H1 (cell line): Measurements from ENCODE around the gene CYTH1. TPM values are rescaled to one million over a fixed set of nuclear protein-coding genes. Genes with fewer than 3 reads are reported as not detected.

Experiments
- CTCF ChIA-PET: fragments of 300-600 bp; sonication (Branson Sonifier 250); formaldehyde crosslinking; loops from one replicate; lab custom pipeline; 2021; ENCODE audit not compliant: partially characterized antibody; lab: Charles Lee
- POLR2A ChIA-PET: fragments of 300-600 bp; sonication (Branson Sonifier 250); formaldehyde crosslinking; loops from one replicate; lab custom pipeline; 2021; ENCODE audit warnings: inconsistent platforms; ENCODE audit not compliant: partially characterized antibody; lab: Charles Lee
- DNase-seq, 2 experiments: peaks; one replicate each; pipeline versions ENCODE4 v3.0.0 to v3.0.0-alpha.2; 2010 to 2022; ENCODE audit warnings: low spot score in 2 of 2, low read depth in 1 of 2, mixed read lengths in 1 of 2
- FAIRE-seq: peaks from 2 replicates; lab custom pipeline; 2011; peaks lifted over from hg19 to GRCh38; lab: Jason Lieb, UNC
- H2AFZ ChIP-seq: 2 replicates; pipeline ENCODE4 v1.8.1; 2012; ENCODE audit warnings: low read length, inconsistent platforms
- H2AK5ac ChIP-seq: 2 replicates; pipeline ENCODE4 v1.6.1; 2013; ENCODE audit warnings: low read depth, low read length
- H2BK120ac ChIP-seq: replicated peaks from 2 replicates; pipeline ENCODE3; 2013; ENCODE audit warnings: low read depth, low read length, inconsistent platforms
- H2BK12ac ChIP-seq: 2 replicates; pipeline ENCODE4 v1.6.1; 2013; ENCODE audit warnings: low read depth, low read length
- H2BK15ac ChIP-seq: 2 replicates; pipeline ENCODE4 v1.6.1; 2013; ENCODE audit warnings: low read length
- H2BK20ac ChIP-seq: 2 replicates; pipeline ENCODE4 v1.6.1; 2013; ENCODE audit warnings: low read length
- H2BK5ac ChIP-seq: 2 replicates; pipeline ENCODE4 v1.6.1; 2013; ENCODE audit warnings: low read depth, low read length
- H3K14ac ChIP-seq: 2 replicates; pipeline ENCODE4 v1.6.1; 2013; ENCODE audit warnings: inconsistent platforms; ENCODE audit not compliant: insufficient read length
- H3K18ac ChIP-seq: 2 replicates; pipeline ENCODE4 v1.6.1; 2013; ENCODE audit warnings: low read length; ENCODE audit errors: extremely low read depth
- H3K23ac ChIP-seq: 2 replicates; pipeline ENCODE4 v1.6.1; 2013; ENCODE audit warnings: inconsistent platforms; ENCODE audit not compliant: insufficient read length
- H3K23me2 ChIP-seq: 2 replicates; pipeline ENCODE4 v1.6.1; 2013; ENCODE audit warnings: low read depth, low read length
- H3K27ac ChIP-seq: 2 replicates; pipeline ENCODE4 v1.6.1; 2011; ENCODE audit warnings: low read depth, low read length, inconsistent platforms
- H3K27me3 ChIP-seq, 4 experiments: replicated peaks in 1 of 4; 1 replicate in 1 of 4; 2 replicates in 3 of 4; pipeline versions ENCODE4 v1.6.1 to v1.8.1; 2011 to 2013; ENCODE audit warnings: low read length in 3 of 4, mild to moderate bottlenecking in 3 of 4, inconsistent platforms in 2 of 4, mixed read lengths in 2 of 4, moderate library complexity in 1 of 4; ENCODE audit not compliant: control insufficient read depth in 3 of 4, insufficient read depth in 3 of 4; ENCODE audit errors: extremely low read depth in 1 of 4
- H3K36me3 ChIP-seq, 4 experiments: 2 replicates each; pipeline versions ENCODE4 v1.6.1 to v1.8.1; 2011 to 2013; ENCODE audit warnings: mild to moderate bottlenecking in 4 of 4, low read length in 3 of 4, moderate library complexity in 2 of 4, control low read depth in 1 of 4, inconsistent platforms in 1 of 4; ENCODE audit not compliant: insufficient read depth in 4 of 4, control insufficient read depth in 2 of 4
- H3K4ac ChIP-seq: replicated peaks from 2 replicates; pipeline ENCODE3; 2013; ENCODE audit warnings: low read length, low read depth, mixed read lengths, inconsistent platforms; ENCODE audit not compliant: insufficient read length
- H3K4me1 ChIP-seq, 4 experiments: replicated peaks in 1 of 4; 1 replicate in 1 of 4; 2 replicates in 3 of 4; pipeline versions ENCODE4 v1.6.1 to v1.8.1; 2011 to 2013; ENCODE audit warnings: low read length in 3 of 4, inconsistent platforms in 2 of 4, mixed read lengths in 1 of 4; ENCODE audit not compliant: insufficient read depth in 4 of 4, control insufficient read depth in 3 of 4
- H3K4me2 ChIP-seq, 2 experiments: 2 replicates each; pipeline versions ENCODE4 v1.6.1 to v1.8.1; 2011 to 2013; ENCODE audit warnings: low read depth in 2 of 2, low read length in 2 of 2, control low read depth in 1 of 2, inconsistent platforms in 1 of 2, mild to moderate bottlenecking in 1 of 2; ENCODE audit not compliant: insufficient read depth in 1 of 2
- H3K4me3 ChIP-seq, 4 experiments: fragments of 200-600, 300-600 bp in 1 of 4; sonication (generic), shearing (Covaris generic), sonication (Bioruptor Twin) in 1 of 4; 2 replicates each; pipeline versions ENCODE4 v1.5.1 to v1.8.1; 2011 to 2016; ENCODE audit warnings: low read length in 4 of 4, low read depth in 3 of 4, control low read depth in 2 of 4, inconsistent platforms in 2 of 4, mild to moderate bottlenecking in 2 of 4, mixed read lengths in 1 of 4, moderate library complexity in 1 of 4; ENCODE audit not compliant: insufficient read depth in 2 of 4; ENCODE audit errors: extremely low read depth in 1 of 4
- H3K56ac ChIP-seq: replicated peaks from 2 replicates; pipeline ENCODE3; 2013; ENCODE audit warnings: low read depth, mild to moderate bottlenecking, mixed read lengths, low read length, inconsistent platforms; ENCODE audit not compliant: insufficient read length
- H3K79me1 ChIP-seq: 2 replicates; pipeline ENCODE4 v1.6.1; 2013; ENCODE audit warnings: low read depth, low read length, control low read depth
- H3K79me2 ChIP-seq, 2 experiments: 2 replicates each; pipeline versions ENCODE4 v1.6.1 to v1.8.1; 2012 to 2013; ENCODE audit warnings: low read length in 2 of 2, mild to moderate bottlenecking in 2 of 2, inconsistent platforms in 1 of 2; ENCODE audit not compliant: insufficient read depth in 2 of 2, control insufficient read depth in 1 of 2
- H3K9ac ChIP-seq, 4 experiments: replicated peaks in 1 of 4; 1 replicate in 1 of 4; 2 replicates in 3 of 4; pipeline versions ENCODE4 v1.6.1 to v1.8.1; 2011 to 2013; ENCODE audit warnings: low read depth in 3 of 4, low read length in 3 of 4, control low read depth in 2 of 4, mild to moderate bottlenecking in 2 of 4, moderate library complexity in 2 of 4, inconsistent platforms in 1 of 4; ENCODE audit errors: extremely low read depth in 1 of 4
- H3K9me3 ChIP-seq, 2 experiments: 2 replicates each; pipeline versions ENCODE4 v1.6.1 to v1.8.1; 2012 to 2013; ENCODE audit warnings: mild to moderate bottlenecking in 2 of 2, moderate library complexity in 2 of 2, control low read depth in 1 of 2, inconsistent platforms in 1 of 2, low read depth in 1 of 2, low read length in 1 of 2, mixed read lengths in 1 of 2; ENCODE audit not compliant: insufficient read depth in 2 of 2
- H4K20me1 ChIP-seq, 2 experiments: replicated peaks in 1 of 2; 2 replicates each; pipeline versions ENCODE3 to v1.8.1; 2011 to 2013; ENCODE audit warnings: inconsistent platforms in 2 of 2, low read length in 2 of 2, mild to moderate bottlenecking in 1 of 2; ENCODE audit not compliant: insufficient read depth in 2 of 2, control insufficient read depth in 1 of 2
- H4K5ac ChIP-seq: 2 replicates; pipeline ENCODE4 v1.6.1; 2013; ENCODE audit warnings: low read length, low read depth, mixed read lengths, inconsistent platforms; ENCODE audit not compliant: insufficient read length
- H4K8ac ChIP-seq: 2 replicates; pipeline ENCODE4 v1.8.0; 2013; ENCODE audit warnings: mild to moderate bottlenecking, moderate library complexity, low read length, inconsistent platforms; ENCODE audit not compliant: insufficient read depth; ENCODE audit errors: extremely low read depth
- H4K91ac ChIP-seq: replicated peaks from 2 replicates; pipeline ENCODE3; 2013; ENCODE audit warnings: low read length, mixed read lengths, inconsistent platforms; ENCODE audit not compliant: insufficient read length
- BCL11A ChIP-seq, 2 experiments: IDR thresholded peaks; one replicate each; pipeline ENCODE4 v1.6.1; 2011; ENCODE audit warnings: low read depth in 2 of 2, low read length in 2 of 2, mild to moderate bottlenecking in 2 of 2
- BRCA1 ChIP-seq: IDR thresholded peaks from 2 replicates; pipeline ENCODE4 v1.6.1; 2012; ENCODE audit warnings: low read depth, low read length, improper control_type of control experiment
- EP300 ChIP-seq, 2 experiments: IDR thresholded peaks; 1 replicate in 1 of 2; 2 replicates in 1 of 2; pipeline ENCODE4 v1.6.1; 2011 to 2012; ENCODE audit warnings: low read depth in 2 of 2, low read length in 2 of 2, mild to moderate bottlenecking in 2 of 2, borderline replicate concordance in 1 of 2, inconsistent platforms in 1 of 2, moderate library complexity in 1 of 2
- KDM1A ChIP-seq: fragments of 200-600, 300-600 bp; sonication (generic); IDR thresholded peaks from 2 replicates; pipeline ENCODE4 v1.7.1; 2016; ENCODE audit warnings: mild to moderate bottlenecking, low read length, borderline replicate concordance
- KDM4A ChIP-seq: IDR thresholded peaks from one replicate; pipeline ENCODE4 v1.7.1; 2012; ENCODE audit warnings: low read depth, mild to moderate bottlenecking, moderate library complexity, low read length, inconsistent platforms; ENCODE audit not compliant: severe bottlenecking
- KDM5A ChIP-seq: fragments of 200-600 bp; IDR thresholded peaks from 2 replicates; pipeline ENCODE4 v1.7.1; 2012; ENCODE audit warnings: mild to moderate bottlenecking, low read length, inconsistent platforms, mixed read lengths
- RXRA ChIP-seq: IDR thresholded peaks from 2 replicates; pipeline ENCODE4 v1.6.1; 2011; ENCODE audit warnings: low read depth, mild to moderate bottlenecking, low read length, moderate library complexity; ENCODE audit not compliant: insufficient read depth
- SIN3A ChIP-seq, 2 experiments: IDR thresholded peaks in 1 of 2; conservative IDR thresholded peaks in 1 of 2; 2 replicates each; pipeline ENCODE4 v1.6.1; 2011 to 2012; ENCODE audit warnings: low read length in 2 of 2, improper control_type of control experiment in 1 of 2, low read depth in 1 of 2, mild to moderate bottlenecking in 1 of 2
- SIRT6 ChIP-seq: IDR thresholded peaks from one replicate; pipeline ENCODE4 v1.7.1; 2012; ENCODE audit warnings: low read length, inconsistent platforms
- SIX5 ChIP-seq: IDR thresholded peaks from 2 replicates; pipeline ENCODE4 v1.6.1; 2011; ENCODE audit warnings: mild to moderate bottlenecking, low read depth, low read length
- SP1 ChIP-seq: IDR thresholded peaks from 2 replicates; pipeline ENCODE4 v1.6.1; 2011; ENCODE audit warnings: low read depth, low read length
- TBP ChIP-seq: IDR thresholded peaks from 2 replicates; pipeline ENCODE4 v1.6.1; 2011; ENCODE audit warnings: low read depth, low read length, improper control_type of control experiment
- TCF12 ChIP-seq: IDR thresholded peaks from 2 replicates; pipeline ENCODE4 v1.6.1; 2011; ENCODE audit warnings: low read depth, mild to moderate bottlenecking, low read length
- WGBS, 2 experiments: shearing (Covaris generic) in 1 of 2; methylation state at CpG; one replicate each; pipeline versions ENCODE4 v1.1.6 to v1.1.7; 2013 to 2015; ENCODE audit warnings: low lambda C conversion rate in 2 of 2, mixed read lengths in 2 of 2, inconsistent platforms in 1 of 2, low coverage in 1 of 2, missing lambda C conversion rate in 1 of 2; ENCODE audit not compliant: insufficient replicate concordance in 2 of 2, insufficient coverage in 1 of 2, insufficient read length in 1 of 2; ENCODE audit errors: extremely low coverage in 1 of 2, missing lambda C conversion rate in 1 of 2; 5-methylcytosine and 5-hydroxymethylcytosine counted together
- polyA plus RNA-seq, 7 experiments: library from polyadenylated mRNA; depleted of rRNA in 3 of 7; stranded (reverse) in 5 of 7; unstranded in 2 of 7; fragments of >200 nt in 5 of 7; fragments of 200-250 nt in 2 of 7; gene quantifications; 1 replicate in 5 of 7; 2 replicates in 1 of 7; 4 replicates in 1 of 7; pipeline versions ENCODE4 v1.2.1 to v1.2.3, GENCODE V29; 2011 to 2013; ENCODE audit warnings: missing spikeins in 2 of 7, mixed read lengths in 2 of 7
- total RNA-seq: library from RNA; stranded (reverse); fragmentation: NEBNext Ultra II Directional; extraction: Animal tissue kit (Norgen Biotek cat#: 25700); gene quantifications from 2 replicates; pipeline ENCODE4 v1.2.1, GENCODE V29; 2021

Gene CYTH1
- total and polyA plus RNA-seq, 2 of the 8 experiments (the other 6 are each of a cell fraction or from before 2014, with no cell fraction given) = 12.8 to 14.8 TPM

DNA sequence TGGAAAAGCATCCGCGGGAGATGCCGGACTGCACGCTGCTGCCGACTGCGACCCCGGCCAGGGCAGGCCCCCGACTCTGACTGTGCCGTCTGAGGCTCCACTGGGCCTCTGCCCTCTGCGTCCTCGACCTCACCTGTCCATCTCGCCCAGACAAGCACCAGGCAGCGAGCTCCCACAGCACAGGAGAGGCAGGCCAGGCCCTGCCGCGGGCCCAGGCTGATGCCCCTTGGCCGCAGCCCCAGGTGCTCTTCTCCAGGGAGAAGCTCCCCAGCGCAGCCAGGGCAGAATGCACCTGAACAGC is 106.8 kb downstream of the CYTH1 start:
- H3K56ac ChIP-seq = no peak overlapping the region
- H3K14ac ChIP-seq = no peak overlapping the region
- H4K5ac ChIP-seq = no peak overlapping the region
- H2AFZ ChIP-seq = no peak overlapping the region
- no peak overlapping the region for H2BK120ac ChIP-seq
- ChIA-PET CTCF (interaction anchor here (0.5 to 3.5 kb wide), 18 partner anchors 9 to 269 kb away, joined by 3 to 24 read pairs (median 3); no protein-coding TSS in a partner anchor), POLR2A (interaction anchor here (1.2 kb wide), 1 partner anchor 109 kb away, joined by 3 read pairs; no protein-coding TSS in a partner anchor)
- DNase-seq (no peak), FAIRE-seq (no peak)
- H3K79me2 ChIP-seq = no peaks in the 10 kb centered on the region
- H3K18ac ChIP-seq = no peak overlapping the region
- H3K27ac ChIP-seq = no peak overlapping the region
- H3K4me3 ChIP-seq = no peak overlapping the region
- H3K9me3 ChIP-seq = 0 out of 4 replicates have a peak, but pooled peaks cover 0 to 3% of the 10 kb centered on the region in 2 experiments
- peaks cover 0 to 4% (median 0%) of the 10 kb centered on the region in 4 experiments; a peak in 3 of 8 replicates for H3K36me3 ChIP-seq
- no peak overlapping the region for H2BK12ac ChIP-seq
- H4K20me1 ChIP-seq = peaks cover 0 to 3% of the 10 kb centered on the region in 2 experiments
- no peak overlapping the region for H2BK15ac ChIP-seq
- no peaks in the 10 kb centered on the region for H3K79me1 ChIP-seq
- H3K9ac ChIP-seq = no peak overlapping the region
- H2BK20ac ChIP-seq = no peak overlapping the region
- no peak overlapping the region for H4K91ac ChIP-seq
- no peaks in the 10 kb centered on the region for H3K4me1 ChIP-seq
- no peak overlapping the region for H3K23ac ChIP-seq
- no peak overlapping the region for H3K4ac ChIP-seq
- WGBS, 2 experiments = 95% methylated on average over 17 of the region's 17 CpGs; no CpG with 5 or more reads in 1 of the 2 experiments
- H2AK5ac ChIP-seq = no peak overlapping the region
- no peaks in the 10 kb centered on the region for H3K27me3 ChIP-seq
- peak overlapping the region; percentile 86; the same call in 1 of the 2 replicates for H4K8ac ChIP-seq
- H3K23me2 ChIP-seq = no peaks in the 10 kb centered on the region; the same call in 1 of the 2 replicates
- no peak overlapping the region for H2BK5ac ChIP-seq
- no peak overlapping the region for H3K4me2 ChIP-seq
- no peak for TF ChIP-seq KDM4A
- TF ChIP-seq SP1 = no peak
- TF ChIP-seq KDM1A = no peak
- no peak for TF ChIP-seq SIN3A (conservative IDR thresholded peaks at IDR 0.05 in 1 of 2, IDR thresholded peaks at IDR 0.05 in 1 of 2; ENCODE audit: low read depth in 1 of 2, low read length in 2 of 2)
- no peak for TF ChIP-seq BCL11A (IDR thresholded peaks at IDR 0.05; ENCODE audit: low read depth in 2 of 2, low read length in 2 of 2)
- no peak for TF ChIP-seq SIX5
- no peak for TF ChIP-seq EP300 (IDR thresholded peaks at IDR 0.05; ENCODE audit: borderline replicate concordance in 1 of 2, low read depth in 2 of 2, low read length in 2 of 2)
- no peak for TF ChIP-seq SIRT6
- TF ChIP-seq TBP = no peak
- TF ChIP-seq BRCA1 = no peak
- TF ChIP-seq RXRA = no peak
- TF ChIP-seq KDM5A = no peak
- TF ChIP-seq TCF12 = no peak
